ENCODE measurements around the gene DDX43. TPM values are rescaled to one million over a fixed set of nuclear protein-coding genes. Genes with fewer than 3 reads are reported as not detected.

DDX43 gene
- total RNA-seq, 1 experiment from 2014 or later: not detected

- ChIA-PET CTCF (no interaction called here), RAD21 (ENCODE audit: low non-redundant PET in 1 of 2, low total read pairs in 2 of 2, uncharacterized antibody in 2 of 2, unreplicated experiment in 2 of 2) (no interaction called here), POLR2A (no interaction called here)
- Histone ChIP-seq H3K4me2 (ENCODE audit: low read length) (no peak overlapping the region), H2AFZ (ENCODE audit: low read depth, low read length, poor library complexity, severe bottlenecking) (no peak overlapping the region), H4K20me1 (ENCODE audit: insufficient read depth) (no peaks in the 10 kb centered on the region), H3K9ac (ENCODE audit: low read length) (no peak overlapping the region), H3K79me2 (ENCODE audit: insufficient read depth, low read length) (no peaks in the 10 kb centered on the region), H3K27me3 (ENCODE audit: insufficient read depth, low read length) (no peaks in the 10 kb centered on the region), H3K9me2 (ENCODE audit: insufficient read depth) (no peaks in the 10 kb centered on the region), H3K4me1 (ENCODE audit: control insufficient read depth in 1 of 2, insufficient read depth in 2 of 2, low read length in 2 of 2) (no peaks in the 10 kb centered on the region), H3K27ac (ENCODE audit: low read depth, low read length) (no peak overlapping the region), H3K9me3 (ENCODE audit: control insufficient read depth in 1 of 2, insufficient read depth in 1 of 2, low read depth in 1 of 2, low read length in 2 of 2) (no peaks in the 10 kb centered on the region), H3K36me3 (ENCODE audit: control insufficient read depth in 1 of 2, insufficient read depth in 2 of 2, low read length in 2 of 2) (no peaks in the 10 kb centered on the region), H3K4me3 (replicated peaks in 1 of 2; ENCODE audit: low read depth in 1 of 2, low read length in 2 of 2) (no peak overlapping the region)
- no peak for ATAC-seq
- no TSS peak for BruUV-seq (replicated peaks)
- no peak for DNase-seq (ENCODE audit: low read depth, low spot score)
- TF ChIP-seq EZH2 (IDR thresholded peaks at IDR 0.05) (no peak), FOSL1 (IDR thresholded peaks at IDR 0.05; ENCODE audit: low read depth) (no peak), RAD21 (IDR thresholded peaks at IDR 0.05; ENCODE audit: low read depth) (no peak), REST (IDR thresholded peaks at IDR 0.05; ENCODE audit: low read depth) (no peak), POLR2A (IDR thresholded peaks at IDR 0.05; ENCODE audit: borderline replicate concordance, extremely low read depth, insufficient read depth, insufficient read length) (no peak), POLR2AphosphoS5 (IDR thresholded peaks at IDR 0.05; ENCODE audit: low read depth, low read length) (no peak), CEBPB (IDR thresholded peaks at IDR 0.05; ENCODE audit: low read depth) (no peak), ZNF274 (IDR thresholded peaks at IDR 0.05; ENCODE audit: low read depth, low read length) (no peak), ZFX (IDR thresholded peaks at IDR 0.05) (no peak), SP1 (IDR thresholded peaks at IDR 0.05; ENCODE audit: low read depth) (no peak), SRF (IDR thresholded peaks at IDR 0.05; ENCODE audit: low read depth) (no peak), EZH2phosphoT487 (IDR thresholded peaks at IDR 0.05; ENCODE audit: borderline replicate concordance) (no peak), EGR1 (IDR thresholded peaks at IDR 0.05; ENCODE audit: low read depth) (no peak)
- TF ChIP-seq, protein P1, sequence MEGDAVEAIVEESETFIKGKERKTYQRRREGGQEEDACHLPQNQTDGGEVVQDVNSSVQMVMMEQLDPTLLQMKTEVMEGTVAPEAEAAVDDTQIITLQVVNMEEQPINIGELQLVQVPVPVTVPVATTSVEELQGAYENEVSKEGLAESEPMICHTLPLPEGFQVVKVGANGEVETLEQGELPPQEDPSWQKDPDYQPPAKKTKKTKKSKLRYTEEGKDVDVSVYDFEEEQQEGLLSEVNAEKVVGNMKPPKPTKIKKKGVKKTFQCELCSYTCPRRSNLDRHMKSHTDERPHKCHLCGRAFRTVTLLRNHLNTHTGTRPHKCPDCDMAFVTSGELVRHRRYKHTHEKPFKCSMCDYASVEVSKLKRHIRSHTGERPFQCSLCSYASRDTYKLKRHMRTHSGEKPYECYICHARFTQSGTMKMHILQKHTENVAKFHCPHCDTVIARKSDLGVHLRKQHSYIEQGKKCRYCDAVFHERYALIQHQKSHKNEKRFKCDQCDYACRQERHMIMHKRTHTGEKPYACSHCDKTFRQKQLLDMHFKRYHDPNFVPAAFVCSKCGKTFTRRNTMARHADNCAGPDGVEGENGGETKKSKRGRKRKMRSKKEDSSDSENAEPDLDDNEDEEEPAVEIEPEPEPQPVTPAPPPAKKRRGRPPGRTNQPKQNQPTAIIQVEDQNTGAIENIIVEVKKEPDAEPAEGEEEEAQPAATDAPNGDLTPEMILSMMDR (IDR thresholded peaks at IDR 0.05 in 2 of 3, conservative IDR thresholded peaks at IDR 0.05 in 1 of 3; ENCODE audit: borderline replicate concordance in 1 of 3, insufficient read depth in 1 of 3, low read depth in 2 of 3, low read length in 2 of 3): no peak
- TF ChIP-seq, protein P2, sequence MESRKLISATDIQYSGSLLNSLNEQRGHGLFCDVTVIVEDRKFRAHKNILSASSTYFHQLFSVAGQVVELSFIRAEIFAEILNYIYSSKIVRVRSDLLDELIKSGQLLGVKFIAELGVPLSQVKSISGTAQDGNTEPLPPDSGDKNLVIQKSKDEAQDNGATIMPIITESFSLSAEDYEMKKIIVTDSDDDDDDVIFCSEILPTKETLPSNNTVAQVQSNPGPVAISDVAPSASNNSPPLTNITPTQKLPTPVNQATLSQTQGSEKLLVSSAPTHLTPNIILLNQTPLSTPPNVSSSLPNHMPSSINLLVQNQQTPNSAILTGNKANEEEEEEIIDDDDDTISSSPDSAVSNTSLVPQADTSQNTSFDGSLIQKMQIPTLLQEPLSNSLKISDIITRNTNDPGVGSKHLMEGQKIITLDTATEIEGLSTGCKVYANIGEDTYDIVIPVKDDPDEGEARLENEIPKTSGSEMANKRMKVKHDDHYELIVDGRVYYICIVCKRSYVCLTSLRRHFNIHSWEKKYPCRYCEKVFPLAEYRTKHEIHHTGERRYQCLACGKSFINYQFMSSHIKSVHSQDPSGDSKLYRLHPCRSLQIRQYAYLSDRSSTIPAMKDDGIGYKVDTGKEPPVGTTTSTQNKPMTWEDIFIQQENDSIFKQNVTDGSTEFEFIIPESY (IDR thresholded peaks at IDR 0.05; ENCODE audit: extremely low read depth, insufficient replicate concordance, low read length): no peak
- intact Hi-C loops (cut with micrococcal nuclease): no loop called here
Measured at GRCh38 chr6:73367761-73368355, 26.8 kb upstream of the DDX43 start.
